Activated naive CD8-positive, alpha-beta T cell treated with anti-CD3 and anti-CD28 coated beads, Interleukin-2, amount 50 U/mL, for 24 hours (primary cell): Measurements from ENCODE around the gene FNTB.
"Not testable (repeated sequence)": the region's sequence is repeated elsewhere in the genome, so short reads cannot be mapped to it uniquely, and the experiment has no call there.

Experiments
- ATAC-seq: fragments of 150-1000 bp; cut with Tn5 transposase; one replicate; pipeline ENCODE4 v1.10.0; 2021
- DNase-seq: peaks from one replicate; pipeline ENCODE4 v3.0.0; 2021
- H3K27ac Mint-ChIP-seq: one replicate; pipeline ENCODE4 v1.8.0; 2021; ENCODE audit warnings: mild to moderate bottlenecking, mixed read lengths
- H3K27me3 Mint-ChIP-seq: one replicate; pipeline ENCODE4 v1.8.0; 2021; ENCODE audit warnings: mixed read lengths
- H3K36me3 Mint-ChIP-seq: one replicate; pipeline ENCODE4 v1.8.0; 2021; ENCODE audit warnings: low read depth, mixed read lengths
- H3K4me1 Mint-ChIP-seq: one replicate; pipeline ENCODE4 v1.8.0; 2021; ENCODE audit warnings: mixed read lengths
- H3K4me3 Mint-ChIP-seq: one replicate; pipeline ENCODE4 v1.8.0; 2021; ENCODE audit warnings: mild to moderate bottlenecking, moderate library complexity, mixed read lengths
- H3K9me3 Mint-ChIP-seq: one replicate; pipeline ENCODE4 v1.8.0; 2021; ENCODE audit warnings: mixed read lengths

FNTB gene

DNA sequence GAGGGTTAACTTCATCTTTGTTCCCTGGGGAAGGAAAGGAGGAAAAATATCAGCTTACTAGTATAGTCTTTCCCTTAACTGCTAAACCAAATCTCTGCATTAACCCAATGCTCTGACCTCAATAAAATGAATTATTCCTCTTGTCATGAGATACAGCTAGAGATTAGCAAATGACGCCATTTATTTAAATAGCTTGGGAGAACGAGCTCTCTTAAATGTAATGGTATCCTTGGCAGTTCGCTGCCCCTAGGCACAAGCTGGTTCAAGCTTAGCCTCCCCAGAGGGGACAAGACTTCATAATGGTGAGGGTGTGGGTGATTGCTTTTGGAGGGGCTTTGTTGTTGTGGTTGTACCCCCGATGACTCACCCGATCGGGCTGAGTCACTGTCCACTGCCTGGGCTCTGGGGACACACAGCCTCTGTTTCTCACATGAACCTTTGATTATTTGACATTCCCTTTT lies 19.6 kb downstream of the FNTB start:
- DNase-seq (no peak), ATAC-seq (no peak)
- Mint-ChIP-seq H3K27me3 (no peaks in the 10 kb centered on the region), H3K36me3 (peaks cover 10% of the 10 kb centered on the region), H3K4me3 (no peak overlapping the region), H3K27ac (no peak overlapping the region), H3K4me1 (peaks cover 26% of the 10 kb centered on the region), H3K9me3 (no peaks in the 10 kb centered on the region)

DNA sequence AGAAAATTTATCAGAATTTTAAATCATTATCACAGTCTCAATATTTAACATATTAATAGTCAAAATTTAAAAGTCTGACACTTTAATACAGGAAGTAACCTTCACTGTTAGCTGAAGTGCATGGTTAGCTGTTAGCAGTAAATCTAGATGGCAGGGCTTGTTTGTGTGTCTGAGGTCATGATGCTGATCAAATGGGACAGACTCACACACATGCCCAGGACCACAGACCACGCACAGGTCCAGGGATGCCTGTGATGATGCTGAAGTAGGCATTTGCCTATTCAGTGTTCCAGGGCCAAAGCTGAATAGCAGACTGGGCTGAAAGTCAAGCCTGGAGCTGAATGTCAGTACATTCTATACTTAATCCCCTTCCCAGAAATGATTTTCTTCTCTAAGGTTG lies 20.5 kb downstream of the FNTB start:
- DNase-seq (no peak), ATAC-seq (no peak)
- Mint-ChIP-seq H3K36me3 (peaks cover 14% of the 10 kb centered on the region), H3K4me3 (no peak overlapping the region), H3K27me3 (no peaks in the 10 kb centered on the region), H3K4me1 (peaks cover 19% of the 10 kb centered on the region), H3K9me3 (no peaks in the 10 kb centered on the region), H3K27ac (no peak overlapping the region)

DNA sequence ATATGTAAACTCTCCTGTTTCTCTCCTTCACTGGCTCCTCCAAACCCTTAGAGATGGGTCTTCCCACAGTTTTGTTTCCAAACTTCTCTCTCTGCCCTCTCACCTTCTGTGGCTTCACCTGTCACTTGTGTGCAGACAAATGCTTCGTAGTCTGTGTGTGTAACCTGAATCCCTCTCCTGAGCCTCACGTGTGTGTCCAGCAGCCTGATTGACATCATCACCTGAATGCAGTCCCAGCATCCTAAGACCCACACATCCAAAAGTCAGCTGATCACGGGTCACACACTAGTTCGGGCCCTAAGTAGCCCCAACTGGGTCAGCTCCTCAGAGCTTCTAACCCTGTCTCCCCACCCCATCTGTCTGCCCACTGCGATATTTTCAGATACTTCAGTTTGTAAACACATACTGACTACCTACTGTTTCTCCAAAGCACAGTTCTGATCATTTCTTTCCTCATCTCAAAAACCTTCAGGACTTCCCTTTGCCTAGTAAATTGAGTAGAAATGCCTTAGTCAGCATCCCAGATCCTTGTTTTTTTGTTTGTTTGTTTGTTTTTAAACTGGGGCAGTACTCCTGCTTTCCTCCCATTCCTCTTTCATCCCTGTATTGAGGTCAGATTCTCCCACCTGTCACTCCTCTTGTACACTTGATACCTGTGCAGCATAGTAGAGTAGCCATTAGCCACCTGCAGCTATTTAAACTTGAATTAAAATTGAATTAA lies 23.7 kb downstream of the FNTB start:
- H3K36me3 Mint-ChIP-seq: peaks cover 14% of the 10 kb centered on the region
- ATAC-seq: no peak

DNA sequence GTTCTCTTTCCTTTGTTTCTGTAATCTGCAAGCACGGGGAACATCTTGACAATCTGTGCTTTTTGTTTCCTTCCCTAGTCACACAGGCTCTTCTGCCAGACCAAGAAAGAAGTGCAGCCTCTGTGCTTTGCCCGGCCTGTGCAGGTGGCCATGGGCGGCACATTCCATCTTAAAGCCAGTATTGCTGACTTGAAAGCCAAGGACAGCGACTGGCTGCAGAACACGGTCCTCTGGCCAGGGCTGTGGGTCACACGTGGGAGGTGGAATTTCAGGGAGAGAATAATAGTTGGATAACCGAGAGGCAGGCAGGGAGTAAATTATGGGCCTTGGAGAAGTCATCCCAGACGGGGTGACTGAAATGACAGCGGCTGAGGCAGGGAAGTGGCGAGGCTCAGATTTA lies 24.8 kb downstream of the FNTB start:
- DNase-seq (no peak), ATAC-seq (no peak)
- no peaks in the 10 kb centered on the region for H3K9me3 Mint-ChIP-seq
- peaks cover 19% of the 10 kb centered on the region for H3K36me3 Mint-ChIP-seq
- H3K27ac Mint-ChIP-seq: no peak overlapping the region
- H3K4me1 Mint-ChIP-seq: no peaks in the 10 kb centered on the region
- H3K27me3 Mint-ChIP-seq: no peaks in the 10 kb centered on the region
- H3K4me3 Mint-ChIP-seq: no peak overlapping the region

More for the DNA sequence above, 23.7 kb downstream of the FNTB start:
- no peak for DNase-seq
- Mint-ChIP-seq H3K27me3 (no peaks in the 10 kb centered on the region), H3K9me3 (no peaks in the 10 kb centered on the region), H3K27ac (no peak overlapping the region), H3K4me3 (no peak overlapping the region), H3K4me1 (peaks cover 2% of the 10 kb centered on the region)

DNA sequence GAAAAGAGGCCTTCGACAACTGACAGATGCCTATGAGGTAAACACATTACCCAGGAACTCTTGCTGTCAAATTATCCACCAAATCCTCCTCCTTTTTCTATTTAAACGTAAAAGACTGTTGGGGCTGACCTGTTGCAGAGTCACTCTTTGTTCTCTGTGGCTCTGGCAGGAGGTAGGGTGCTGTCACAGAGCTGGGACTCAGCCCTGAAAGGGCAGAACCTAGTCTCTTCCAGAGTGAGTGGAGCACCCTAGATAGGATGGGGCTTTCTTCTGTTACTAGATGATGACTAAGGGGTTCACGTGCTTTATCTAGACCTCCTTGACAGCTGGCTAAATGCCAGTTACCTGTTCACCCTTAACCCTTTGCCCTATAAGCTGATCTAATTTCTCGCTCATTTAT lies 25.7 kb downstream of the FNTB start:
- Mint-ChIP-seq H3K27ac (no peak overlapping the region), H3K9me3 (no peaks in the 10 kb centered on the region), H3K4me3 (no peak overlapping the region), H3K4me1 (no peaks in the 10 kb centered on the region), H3K27me3 (no peaks in the 10 kb centered on the region), H3K36me3 (peaks cover 21% of the 10 kb centered on the region)
- no peak for DNase-seq
- no peak for ATAC-seq

DNA sequence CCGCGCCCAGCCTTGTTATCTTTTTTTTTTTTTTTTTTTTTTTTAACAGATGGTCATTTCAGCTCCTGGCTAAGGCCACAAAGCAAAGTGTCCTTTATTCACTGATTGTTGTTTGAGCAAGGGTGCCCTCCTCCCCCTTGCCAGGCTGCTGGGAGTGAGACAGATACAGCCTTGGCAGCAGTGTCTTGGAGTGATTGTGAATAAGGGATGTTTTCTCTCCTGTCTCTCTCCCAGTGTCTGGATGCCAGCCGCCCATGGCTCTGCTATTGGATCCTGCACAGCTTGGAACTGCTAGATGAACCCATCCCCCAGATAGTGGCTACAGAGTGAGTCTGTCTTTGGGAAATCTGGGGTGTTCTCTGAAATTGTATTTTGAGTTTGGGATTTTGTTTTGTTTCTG lies 28.7 kb downstream of the FNTB start:
- no peak for ATAC-seq
- H3K4me1 Mint-ChIP-seq: no peaks in the 10 kb centered on the region
- no peaks in the 10 kb centered on the region for H3K9me3 Mint-ChIP-seq
- no peak for DNase-seq
- no peak overlapping the region for H3K27ac Mint-ChIP-seq
- H3K36me3 Mint-ChIP-seq: peaks cover 21% of the 10 kb centered on the region
- no peaks in the 10 kb centered on the region for H3K27me3 Mint-ChIP-seq
- no peak overlapping the region for H3K4me3 Mint-ChIP-seq

DNA sequence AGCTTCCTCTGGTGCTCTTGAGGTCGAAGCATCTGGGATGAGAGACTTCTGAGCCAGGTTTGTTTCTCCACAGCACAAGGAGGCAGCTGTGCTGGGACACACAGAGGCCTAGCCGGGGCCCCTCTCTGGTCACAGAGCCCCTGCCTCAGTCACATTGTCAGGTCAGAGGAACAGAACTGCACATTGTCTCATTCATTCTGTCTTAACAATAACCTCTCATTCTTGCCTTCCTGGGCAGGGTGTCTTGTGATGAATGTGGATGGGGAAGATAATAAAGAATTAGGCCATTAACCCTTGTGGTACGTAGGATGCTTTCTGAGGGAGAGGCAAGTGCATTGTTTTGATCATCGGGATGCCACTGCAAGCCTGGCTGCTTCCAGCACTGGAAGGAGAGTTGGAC lies 29.8 kb downstream of the FNTB start:
- H3K27me3 Mint-ChIP-seq: no peaks in the 10 kb centered on the region

DNA sequence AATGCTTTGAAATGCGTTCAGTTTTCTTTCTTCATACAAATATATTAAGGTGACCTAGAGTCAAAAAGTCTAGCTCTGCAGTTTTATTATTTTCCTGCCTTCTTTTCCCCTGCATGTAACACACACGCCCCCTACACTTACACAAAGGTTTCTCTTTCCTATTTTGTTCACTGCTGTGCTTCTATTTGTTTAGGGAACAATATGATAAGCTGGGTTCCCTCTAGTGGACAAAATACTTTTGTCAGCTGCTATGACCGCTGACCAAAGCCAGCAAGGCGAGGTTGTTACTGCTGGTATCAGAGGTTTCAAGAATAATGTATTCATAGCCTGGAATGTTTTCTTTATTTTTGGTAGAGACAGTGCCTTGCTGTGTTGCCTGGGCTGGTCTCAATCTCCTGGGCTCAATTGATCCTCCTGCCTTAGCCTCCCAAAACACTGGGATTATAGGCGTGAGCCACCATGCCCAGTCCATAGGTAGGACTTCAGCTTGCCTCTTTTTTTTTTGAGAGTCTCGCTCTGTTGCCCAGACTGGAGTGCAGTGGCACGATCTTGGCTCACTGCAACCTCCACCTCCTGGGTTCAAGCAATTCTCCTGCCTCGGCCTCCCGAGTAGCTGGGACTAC lies 33.4 kb downstream of the FNTB start:
- DNase-seq (no peak), ATAC-seq (no peak)
- H3K27ac Mint-ChIP-seq: no peak overlapping the region
- peaks cover 15% of the 10 kb centered on the region for H3K36me3 Mint-ChIP-seq
- no peaks in the 10 kb centered on the region for H3K9me3 Mint-ChIP-seq
- H3K4me3 Mint-ChIP-seq: no peak overlapping the region
- no peaks in the 10 kb centered on the region for H3K27me3 Mint-ChIP-seq
- H3K4me1 Mint-ChIP-seq: no peaks in the 10 kb centered on the region

More for the DNA sequence above, 29.8 kb downstream of the FNTB start:
- Mint-ChIP-seq H3K4me1 (no peaks in the 10 kb centered on the region), H3K27ac (no peak overlapping the region), H3K36me3 (peaks cover 18% of the 10 kb centered on the region), H3K9me3 (no peaks in the 10 kb centered on the region), H3K4me3 (no peak overlapping the region)
- DNase-seq: no peak
- ATAC-seq: no peak

DNA sequence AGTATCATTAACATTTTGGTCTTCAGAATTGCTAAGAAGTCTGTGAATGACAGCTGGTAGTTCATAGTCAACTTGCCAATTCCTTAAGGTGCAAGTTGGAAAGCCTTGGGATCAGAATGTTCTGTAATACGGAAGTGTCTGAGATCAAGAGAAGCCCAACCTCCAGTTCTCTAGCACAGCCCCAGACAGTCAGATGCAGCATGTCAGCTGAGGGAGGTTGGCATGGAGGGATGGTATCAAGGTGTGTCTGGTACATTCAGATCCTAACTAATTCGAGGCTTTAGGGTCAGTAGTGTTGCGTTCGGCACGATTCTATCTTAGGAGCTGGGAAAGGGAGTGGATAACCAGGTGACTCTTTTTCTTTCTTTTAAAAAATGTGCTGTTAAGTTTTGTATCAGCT lies 38.3 kb downstream of the FNTB start:
- Mint-ChIP-seq H3K36me3 (peaks cover 18% of the 10 kb centered on the region), H3K27me3 (no peaks in the 10 kb centered on the region), H3K4me3 (no peak overlapping the region), H3K4me1 (no peaks in the 10 kb centered on the region), H3K27ac (no peak overlapping the region), H3K9me3 (no peaks in the 10 kb centered on the region)
- DNase-seq (no peak), ATAC-seq (no peak)

DNA sequence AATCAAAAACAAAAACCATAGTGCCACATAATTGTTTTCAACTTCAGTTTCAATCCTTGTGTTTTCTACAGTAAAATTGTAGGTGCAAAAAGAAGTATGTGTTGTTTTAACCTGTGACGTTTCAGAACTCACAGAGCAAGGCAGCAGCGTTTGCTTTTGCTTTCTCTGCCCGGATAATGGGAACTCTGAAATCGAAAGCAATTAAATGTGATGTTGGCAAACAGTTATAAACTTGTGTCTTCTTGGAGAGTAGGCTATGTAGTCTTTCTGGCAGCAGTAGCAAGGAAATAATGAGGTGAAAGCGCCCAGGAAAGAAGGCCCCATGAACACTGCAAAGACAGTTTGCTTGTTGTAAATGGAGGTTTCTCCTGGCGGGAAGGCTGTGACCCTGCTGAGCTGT lies 39.1 kb downstream of the FNTB start:
- DNase-seq (no peak), ATAC-seq (no peak)
- no peak overlapping the region for H3K4me3 Mint-ChIP-seq
- no peaks in the 10 kb centered on the region for H3K4me1 Mint-ChIP-seq
- no peak overlapping the region for H3K27ac Mint-ChIP-seq
- H3K27me3 Mint-ChIP-seq: no peaks in the 10 kb centered on the region
- H3K9me3 Mint-ChIP-seq: no peaks in the 10 kb centered on the region
- H3K36me3 Mint-ChIP-seq: peaks cover 21% of the 10 kb centered on the region

DNA sequence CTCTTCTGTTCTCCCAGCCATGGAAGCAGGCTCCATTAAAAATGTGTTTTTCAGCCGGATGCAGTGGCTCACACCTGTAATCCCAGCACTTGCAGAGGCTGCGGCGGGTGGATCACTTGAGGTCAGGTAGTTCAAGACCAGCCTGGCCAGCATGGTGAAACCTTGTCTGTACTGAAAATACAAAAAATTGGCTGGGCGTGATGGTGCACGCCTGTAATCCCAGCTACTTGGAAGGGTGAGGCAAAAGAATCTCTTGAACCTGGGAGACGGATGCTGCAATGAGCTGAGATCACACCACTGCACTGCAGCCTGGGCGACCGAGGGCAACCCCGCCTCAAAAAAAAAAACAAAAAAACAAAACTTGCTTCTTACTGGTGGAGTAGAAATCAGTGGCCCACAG lies 39.8 kb downstream of the FNTB start:
- Mint-ChIP-seq H3K36me3 (peaks cover 23% of the 10 kb centered on the region), H3K4me3 (no peak overlapping the region), H3K27me3 (no peaks in the 10 kb centered on the region), H3K27ac (no peak overlapping the region), H3K9me3 (no peaks in the 10 kb centered on the region), H3K4me1 (no peaks in the 10 kb centered on the region)
- DNase-seq (no peak), ATAC-seq (no peak)

DNA sequence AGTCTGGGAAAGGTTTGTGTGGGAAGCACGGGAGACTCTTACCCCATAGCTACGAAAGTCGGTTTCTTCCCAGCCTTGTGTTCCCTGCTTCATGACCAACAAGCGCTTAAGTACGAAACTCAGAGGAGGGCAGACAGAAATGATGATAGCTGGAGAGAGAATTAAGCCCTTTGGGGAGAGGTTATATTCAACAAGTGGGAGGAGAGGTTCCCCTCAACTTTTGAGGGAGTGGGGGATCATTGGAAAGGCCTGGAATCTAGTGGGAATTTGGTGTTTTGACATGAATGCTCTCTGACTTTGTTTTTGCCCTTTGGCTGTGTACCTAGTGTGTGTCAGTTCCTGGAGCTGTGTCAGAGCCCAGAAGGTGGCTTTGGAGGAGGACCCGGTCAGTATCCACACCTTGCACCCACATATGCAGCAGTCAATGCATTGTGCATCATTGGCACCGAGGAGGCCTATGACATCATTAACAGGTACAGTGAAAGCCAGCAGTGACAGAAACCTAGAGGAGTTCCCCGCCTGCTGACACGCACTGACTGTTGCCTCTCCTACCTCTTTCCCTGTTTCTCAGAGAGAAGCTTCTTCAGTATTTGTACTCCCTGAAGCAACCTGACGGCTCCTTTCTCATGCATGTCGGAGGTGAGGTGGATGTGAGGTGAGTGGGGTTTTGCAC lies 40.6 kb downstream of the FNTB start:
- H3K9me3 Mint-ChIP-seq: no peaks in the 10 kb centered on the region
- H3K4me1 Mint-ChIP-seq: no peaks in the 10 kb centered on the region
- ATAC-seq (no peak), DNase-seq (no peak)
- peaks cover 25% of the 10 kb centered on the region for H3K36me3 Mint-ChIP-seq
- H3K27ac Mint-ChIP-seq: no peak overlapping the region
- H3K4me3 Mint-ChIP-seq: no peak overlapping the region
- H3K27me3 Mint-ChIP-seq: no peaks in the 10 kb centered on the region

DNA sequence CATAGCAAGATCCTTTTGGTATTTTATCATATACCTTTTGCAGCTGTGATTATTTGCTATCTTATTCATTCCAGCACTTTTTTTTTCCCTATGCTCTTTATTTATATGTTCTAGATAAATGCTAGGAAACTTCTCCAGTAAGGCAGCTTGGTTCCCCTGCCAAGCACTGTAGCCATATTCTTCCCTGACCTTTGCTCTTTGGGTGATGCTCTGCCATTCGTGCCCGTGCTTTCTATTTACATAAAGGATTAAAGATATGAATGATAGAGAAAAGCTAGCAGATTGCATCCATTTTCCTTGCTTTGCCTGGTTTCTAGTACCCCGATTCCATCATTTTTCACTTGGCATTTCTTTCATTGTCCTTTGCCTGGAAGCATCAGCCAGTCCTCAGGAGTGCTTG lies 42.2 kb downstream of the FNTB start:
- Mint-ChIP-seq H3K27ac (no peak overlapping the region), H3K27me3 (no peaks in the 10 kb centered on the region), H3K4me1 (no peaks in the 10 kb centered on the region), H3K4me3 (no peak overlapping the region), H3K36me3 (peaks cover 32% of the 10 kb centered on the region), H3K9me3 (no peaks in the 10 kb centered on the region)
- no peak for ATAC-seq
- no peak for DNase-seq

DNA sequence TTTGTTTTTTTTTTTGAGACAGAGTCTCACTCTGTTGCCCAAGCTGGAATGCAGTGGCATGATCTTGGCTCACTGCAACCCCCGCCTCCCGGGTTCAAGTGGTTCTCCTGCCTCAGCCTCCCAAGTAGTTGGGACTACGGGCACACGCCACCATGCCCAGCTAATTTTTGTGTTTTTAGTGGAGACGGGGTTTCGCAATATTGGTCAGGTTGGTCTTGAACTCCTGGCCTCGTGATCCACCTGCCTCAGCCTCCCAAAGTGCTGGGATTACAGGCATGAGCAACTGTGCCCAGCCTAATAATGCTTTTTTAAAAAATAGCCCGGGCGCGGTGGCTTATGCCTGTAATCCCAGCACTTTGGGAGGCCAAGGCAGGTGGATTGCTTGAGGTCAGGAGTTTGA lies 44.6 kb downstream of the FNTB start:
- H3K27ac Mint-ChIP-seq, H3K4me3 Mint-ChIP-seq: not testable (repeated sequence)
- peaks cover 37% of the 10 kb centered on the region for H3K36me3 Mint-ChIP-seq

DNA sequence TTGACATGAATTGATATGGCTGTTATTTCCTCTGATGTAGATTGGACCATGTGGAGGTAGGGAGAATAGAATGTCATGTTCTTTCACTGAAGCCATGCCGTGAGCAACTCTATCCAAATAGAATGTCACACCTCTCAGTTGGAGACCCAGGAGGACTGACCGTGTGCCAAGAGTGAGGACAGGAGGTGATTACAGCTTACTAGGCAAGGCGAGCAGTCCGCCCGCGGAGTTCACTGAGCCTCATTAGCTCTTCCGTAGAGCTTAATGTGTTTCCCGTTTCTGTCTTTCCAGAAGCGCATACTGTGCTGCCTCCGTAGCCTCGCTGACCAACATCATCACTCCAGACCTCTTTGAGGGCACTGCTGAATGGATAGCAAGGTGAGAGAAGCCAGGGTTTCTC lies 45.6 kb downstream of the FNTB start:
- H3K27ac Mint-ChIP-seq: no peak overlapping the region
- DNase-seq: no peak
- H3K27me3 Mint-ChIP-seq: no peaks in the 10 kb centered on the region
- no peaks in the 10 kb centered on the region for H3K9me3 Mint-ChIP-seq
- no peak for ATAC-seq
- H3K36me3 Mint-ChIP-seq: peaks cover 32% of the 10 kb centered on the region
- H3K4me3 Mint-ChIP-seq: no peak overlapping the region
- no peaks in the 10 kb centered on the region for H3K4me1 Mint-ChIP-seq

More for the DNA sequence above, 44.6 kb downstream of the FNTB start:
- H3K27me3 Mint-ChIP-seq, H3K9me3 Mint-ChIP-seq, DNase-seq, H3K4me1 Mint-ChIP-seq, ATAC-seq: not testable (repeated sequence)
